GM19397 (cell line): ENCODE results near the gene MARCHF2.
A peak's percentile ranks its signal among the peaks of the same experiment; 100 is the strongest.

Source experiments
- ATAC-seq: cut with Tn5 transposase; IDR thresholded peaks from one replicate; pipeline ENCODE4 v1.9.1; 2021; ENCODE audit warnings: mild to moderate bottlenecking, moderate library complexity; ENCODE audit not compliant: unreplicated experiment

The MARCHF2 gene

GRCh38 chr19:8387688-8388611 is 25.2 kb upstream of the MARCHF2 start:
- ATAC-seq, result no peak

GRCh38 chr19:8388612-8388958 is 24.5 kb upstream of the MARCHF2 start:
- no peak for ATAC-seq

- peak; percentile 87 for ATAC-seq
These were observed 23.1 kb upstream of the MARCHF2 start, which contains the start of gene RAB11B for GRCh38 chr19:8389891-8390616. Gene RAB11B (plus strand): TSS chr19:8390360. CDS start chr19:8390417, 57 bp downstream.

GRCh38 chr19:8390617-8390981 is 22.5 kb upstream of the MARCHF2 start:
- ATAC-seq, result peak; percentile 46

GRCh38 chr19:8391198-8392016 is 21.7 kb upstream of the MARCHF2 start:
- no peak for ATAC-seq

- ATAC-seq, result no peak
These were observed 21.0 kb upstream of the MARCHF2 start for GRCh38 chr19:8392017-8392591.

- no peak for ATAC-seq
These were observed 19.8 kb upstream of the MARCHF2 start for GRCh38 chr19:8393192-8393870.

GRCh38 chr19:8393871-8394250 is 19.2 kb upstream of the MARCHF2 start:
- ATAC-seq, result no peak

- ATAC-seq, result no peak
These were observed 17.5 kb upstream of the MARCHF2 start for GRCh38 chr19:8395621-8396082.

GRCh38 chr19:8396185-8396562 is 16.9 kb upstream of the MARCHF2 start:
- no peak for ATAC-seq

GRCh38 chr19:8396563-8397203 is 16.4 kb upstream of the MARCHF2 start:
- ATAC-seq, result no peak

- no peak for ATAC-seq
These were observed 15.8 kb upstream of the MARCHF2 start for GRCh38 chr19:8397271-8397670.

- no peak for ATAC-seq
These were observed 15.3 kb upstream of the MARCHF2 start for GRCh38 chr19:8397746-8398310.

GRCh38 chr19:8398311-8398771 is 14.8 kb upstream of the MARCHF2 start:
- no peak for ATAC-seq

- ATAC-seq, result no peak
These were observed 13.4 kb upstream of the MARCHF2 start for GRCh38 chr19:8399681-8400188.

- no peak for ATAC-seq
These were observed 11.1 kb upstream of the MARCHF2 start for GRCh38 chr19:8401981-8402411.

GRCh38 chr19:8403098-8403819 is 9.8 kb upstream of the MARCHF2 start:
- ATAC-seq, result no peak

- ATAC-seq, result no peak
These were observed 9.3 kb upstream of the MARCHF2 start for GRCh38 chr19:8403820-8404109.
